Measurements from ENCODE around the gene KDM3B.

DNA sequence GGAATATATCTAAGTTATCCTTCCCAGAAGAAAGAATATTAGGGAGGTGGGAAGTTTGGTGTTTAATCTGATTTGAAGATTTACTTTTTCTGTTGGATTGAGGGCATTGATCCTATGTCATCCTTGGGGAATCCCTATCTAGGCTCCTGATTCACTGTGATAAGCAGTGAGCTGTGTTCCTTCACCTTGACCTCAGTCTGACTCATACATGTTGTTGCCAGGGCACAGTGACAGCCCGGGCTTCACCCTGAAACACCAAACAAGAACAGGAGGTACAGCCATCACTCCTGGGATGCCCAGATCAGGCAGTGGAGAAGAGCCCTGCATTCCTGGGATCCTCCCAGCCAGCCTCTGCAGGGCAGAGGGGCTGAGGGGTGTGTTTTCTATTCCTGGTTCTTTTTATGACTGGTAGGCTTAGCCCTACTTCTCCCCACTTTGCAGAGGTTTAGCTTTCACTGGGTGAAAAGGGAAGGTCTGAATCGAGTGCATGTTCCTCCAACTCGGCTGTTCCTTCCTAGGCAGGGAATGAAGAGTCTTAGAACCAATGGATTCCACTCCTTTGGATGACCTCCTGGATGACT is 17.5 kb upstream of the KDM3B start:
- TF ChIP-seq, protein P1, sequence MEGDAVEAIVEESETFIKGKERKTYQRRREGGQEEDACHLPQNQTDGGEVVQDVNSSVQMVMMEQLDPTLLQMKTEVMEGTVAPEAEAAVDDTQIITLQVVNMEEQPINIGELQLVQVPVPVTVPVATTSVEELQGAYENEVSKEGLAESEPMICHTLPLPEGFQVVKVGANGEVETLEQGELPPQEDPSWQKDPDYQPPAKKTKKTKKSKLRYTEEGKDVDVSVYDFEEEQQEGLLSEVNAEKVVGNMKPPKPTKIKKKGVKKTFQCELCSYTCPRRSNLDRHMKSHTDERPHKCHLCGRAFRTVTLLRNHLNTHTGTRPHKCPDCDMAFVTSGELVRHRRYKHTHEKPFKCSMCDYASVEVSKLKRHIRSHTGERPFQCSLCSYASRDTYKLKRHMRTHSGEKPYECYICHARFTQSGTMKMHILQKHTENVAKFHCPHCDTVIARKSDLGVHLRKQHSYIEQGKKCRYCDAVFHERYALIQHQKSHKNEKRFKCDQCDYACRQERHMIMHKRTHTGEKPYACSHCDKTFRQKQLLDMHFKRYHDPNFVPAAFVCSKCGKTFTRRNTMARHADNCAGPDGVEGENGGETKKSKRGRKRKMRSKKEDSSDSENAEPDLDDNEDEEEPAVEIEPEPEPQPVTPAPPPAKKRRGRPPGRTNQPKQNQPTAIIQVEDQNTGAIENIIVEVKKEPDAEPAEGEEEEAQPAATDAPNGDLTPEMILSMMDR (IDR thresholded peaks at IDR 0.05): no peak
- no peak for TF ChIP-seq POLR2A (IDR thresholded peaks at IDR 0.05)
